Dermis microvascular lymphatic vessel endothelial cell (primary cell): ENCODE results near the gene MCCC1. TPM values are rescaled to one million over a fixed set of nuclear protein-coding genes. Genes with fewer than 3 reads are reported as not detected.
A peak's percentile ranks its signal among the peaks of the same experiment; 100 is the strongest.
"Not testable (repeated sequence)": the region's sequence is repeated elsewhere in the genome, so short reads cannot be mapped to it uniquely, and the experiment has no call there.

Experiments used
- DNase-seq, 2 donors: peaks; one replicate each; pipeline versions ENCODE4 v3.0.0 to v3.0.0-alpha.2; 2010; ENCODE audit warnings: low read depth in 2 of 2
- total RNA-seq: library from RNA; depleted of rRNA; stranded (reverse); fragments of >200 nt; gene quantifications from 2 replicates; pipeline ENCODE4 v1.2.1, GENCODE V29; 2014

MCCC1 gene
- total RNA-seq, 1 donor from 2014 or later: 19.5 TPM

- not testable (repeated sequence) for DNase-seq
Observed at GRCh38 chr3:183103950-183104349, 4.7 kb upstream of the MCCC1 start.

GRCh38 chr3:183101040-183101439 is 1.7 kb upstream of the MCCC1 start:
- DNase-seq: not testable (repeated sequence)

GRCh38 chr3:183100376-183100775 is 1.1 kb upstream of the MCCC1 start:
- DNase-seq: no peak

- no peak for DNase-seq
Observed at GRCh38 chr3:183099838-183100204, 525 bp upstream of the MCCC1 start.

- peak in 1 of 2 donors; percentile 10 for DNase-seq
Observed at GRCh38 chr3:183098536-183099025, 715 bp downstream of the MCCC1 start.

- DNase-seq: no peak
Observed at GRCh38 chr3:183094711-183095110, 4.6 kb downstream of the MCCC1 start.

GRCh38 chr3:183092256-183092655 is 7.0 kb downstream of the MCCC1 start:
- DNase-seq: no peak

- DNase-seq: no peak
Observed at GRCh38 chr3:183087184-183087583, 12.1 kb downstream of the MCCC1 start.

- DNase-seq: peak in 1 of 2 donors; percentile 26
Observed at GRCh38 chr3:183085634-183086390, 13.5 kb downstream of the MCCC1 start.

- DNase-seq: no peak
Observed at GRCh38 chr3:183082355-183082915, 16.9 kb downstream of the MCCC1 start.

- no peak for DNase-seq
Observed at GRCh38 chr3:183081459-183082183, 17.7 kb downstream of the MCCC1 start.

GRCh38 chr3:183080628-183081027 is 18.7 kb downstream of the MCCC1 start:
- DNase-seq: no peak

- DNase-seq: no peak
Observed at GRCh38 chr3:183074881-183075280, 24.4 kb downstream of the MCCC1 start.

GRCh38 chr3:183074261-183074660 is 25.0 kb downstream of the MCCC1 start:
- no peak for DNase-seq

GRCh38 chr3:183073839-183074238 is 25.5 kb downstream of the MCCC1 start:
- DNase-seq: peak in 1 of 2 donors; percentile 39

GRCh38 chr3:183070892-183071291 is 28.4 kb downstream of the MCCC1 start:
- no peak for DNase-seq

- DNase-seq: no peak
Observed at GRCh38 chr3:183069086-183069485, 30.2 kb downstream of the MCCC1 start.

- not testable (repeated sequence) for DNase-seq
Observed at GRCh38 chr3:183066891-183067290, 32.4 kb downstream of the MCCC1 start.

GRCh38 chr3:183064475-183064874 is 34.8 kb downstream of the MCCC1 start:
- DNase-seq: no peak

GRCh38 chr3:183061391-183062172 is 37.7 kb downstream of the MCCC1 start:
- DNase-seq: no peak

- no peak for DNase-seq
Observed at GRCh38 chr3:183058351-183058750, 40.9 kb downstream of the MCCC1 start.

- DNase-seq: peak; percentile 2 to 20
Observed at GRCh38 chr3:183050706-183051105, 48.6 kb downstream of the MCCC1 start.
